Stimulated activated CD4-positive, alpha-beta T cell treated with anti-CD3 and anti-CD28 coated beads, Interleukin-12 subunit alpha, Interleukin-12 subunit beta, amount 100 ng/mL, for 48 hours (primary cell): ENCODE results near the gene SMTNL2.
A peak's percentile ranks its signal among the peaks of the same experiment; 100 is the strongest.
"Not testable (repeated sequence)": the region's sequence is repeated elsewhere in the genome, so short reads cannot be mapped to it uniquely, and the experiment has no call there.

Experiments
- DNase-seq, 3 donors: peaks; one replicate each; pipeline ENCODE4 v3.0.0-alpha.2; 2020; ENCODE audit warnings: low read depth in 2 of 3, low spot score in 1 of 3

Gene SMTNL2

DNA sequence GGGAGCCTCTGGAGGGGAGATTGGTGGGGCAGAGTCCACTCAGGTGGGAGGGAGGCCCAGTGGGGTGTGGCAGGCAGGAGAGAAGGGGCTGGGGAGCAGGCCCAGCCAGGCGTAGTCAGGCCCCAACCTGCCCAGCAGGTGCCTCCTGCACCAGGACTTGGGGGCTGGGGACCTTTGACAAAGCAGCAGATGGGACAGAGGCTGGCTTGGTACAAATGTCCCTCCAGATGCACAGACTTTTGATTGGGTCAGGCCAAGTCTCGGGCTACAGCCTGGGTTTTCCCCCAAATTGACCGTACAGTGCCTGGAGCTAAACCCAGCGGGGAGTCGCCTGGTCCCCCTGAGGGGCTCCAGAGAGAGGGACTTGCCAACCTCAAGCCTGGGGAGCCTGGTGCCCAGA, 24.4 kb upstream of the SMTNL2 start:
- no peak for DNase-seq

DNA sequence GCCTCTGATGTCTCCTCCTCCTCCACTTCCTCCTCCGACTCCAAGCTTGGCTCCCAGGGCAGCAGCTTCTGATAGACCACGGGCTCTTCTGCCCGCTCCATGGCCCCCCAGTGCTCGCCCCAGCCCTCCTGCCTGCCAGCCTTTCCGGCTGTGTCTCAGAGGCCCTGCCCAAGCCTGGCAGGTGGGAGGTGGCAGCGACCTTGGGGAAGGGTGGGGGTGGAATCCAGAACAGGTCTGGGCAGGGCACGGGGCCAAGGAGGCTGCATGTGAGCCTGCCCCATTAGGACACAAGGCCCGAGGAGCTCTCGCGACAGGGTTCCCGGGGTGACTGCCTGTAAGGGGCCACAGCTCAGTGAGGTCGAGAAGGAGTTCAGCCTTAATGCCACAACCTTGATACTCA, 23.9 kb upstream of the SMTNL2 start, which contains the start of gene GGT6:
Gene GGT6 (minus strand): TSS at position 157 of the 400 bp plus-strand sequence. CDS start 56 bp downstream, at position 101.
- DNase-seq = no peak

DNA sequence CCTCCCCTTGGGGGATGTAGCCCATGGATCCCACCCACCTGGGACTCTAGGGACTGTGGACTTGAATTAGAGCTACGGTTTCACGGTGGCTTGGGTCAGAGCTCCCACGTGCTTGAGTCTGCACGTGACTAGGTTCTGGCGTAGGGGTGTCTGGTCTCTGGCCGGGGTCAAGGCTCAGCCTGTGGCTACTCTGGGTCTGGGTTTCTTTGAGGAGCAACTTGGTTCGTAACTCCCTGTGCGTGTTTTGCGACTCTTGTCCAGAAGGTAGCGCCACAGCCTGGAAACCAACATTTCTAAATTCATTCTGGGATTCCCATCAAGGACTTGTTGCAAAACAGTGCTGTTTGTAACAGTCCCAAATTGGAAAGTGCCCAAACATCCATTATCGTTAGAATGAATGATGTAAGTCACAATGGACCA, 23.5 kb upstream of the SMTNL2 start:
- DNase-seq = no peak

- DNase-seq = no peak
Observed at GRCh38 chr17:4562015-4562969, 22.0 kb upstream of the SMTNL2 start.

DNA sequence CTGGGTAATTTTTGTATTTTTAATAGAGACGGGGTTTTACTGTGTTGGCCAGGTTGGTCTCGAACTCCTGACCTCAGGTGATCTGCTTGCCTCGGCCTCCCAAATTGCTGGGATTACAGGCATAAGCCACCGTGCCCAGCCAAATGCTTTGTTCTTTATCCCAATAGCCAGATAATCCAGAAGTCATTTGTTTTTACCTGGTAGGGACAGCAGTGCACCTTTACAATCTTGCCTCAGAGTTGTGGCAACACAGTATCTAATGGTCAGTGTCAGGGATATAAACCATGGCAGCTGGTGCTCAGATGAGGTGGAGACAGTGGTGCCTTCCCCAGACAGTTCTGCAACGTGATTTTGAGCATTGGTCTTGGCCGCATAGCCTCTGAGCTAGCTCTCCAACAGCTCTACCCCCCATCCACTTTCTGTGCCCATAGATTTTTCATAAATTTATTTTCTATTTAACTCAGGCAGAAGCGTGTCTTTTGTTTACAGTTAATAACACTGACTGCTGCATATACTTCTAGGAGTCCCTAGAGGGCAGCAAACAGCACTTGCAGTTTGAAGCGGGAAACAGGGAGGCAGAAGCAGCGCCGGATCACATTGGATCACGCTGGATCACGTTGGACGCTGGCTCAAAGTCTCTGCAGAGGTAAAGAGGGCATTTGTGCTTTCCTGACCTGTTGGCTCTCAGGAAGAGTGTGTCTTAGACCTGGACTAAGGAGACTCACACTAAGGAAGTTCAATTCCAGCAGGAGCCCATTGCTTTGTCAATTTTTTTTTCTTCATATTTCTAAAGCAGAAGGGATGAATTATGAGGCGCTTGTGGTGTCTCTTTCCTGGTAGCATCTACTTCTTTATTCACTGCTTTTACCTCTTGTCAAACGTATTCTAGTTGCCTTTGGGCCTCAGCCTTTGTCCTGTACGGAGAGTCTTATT, 18.9 kb upstream of the SMTNL2 start:
- DNase-seq = peak in 2 of 3 donors; percentile 44 to 53

DNA sequence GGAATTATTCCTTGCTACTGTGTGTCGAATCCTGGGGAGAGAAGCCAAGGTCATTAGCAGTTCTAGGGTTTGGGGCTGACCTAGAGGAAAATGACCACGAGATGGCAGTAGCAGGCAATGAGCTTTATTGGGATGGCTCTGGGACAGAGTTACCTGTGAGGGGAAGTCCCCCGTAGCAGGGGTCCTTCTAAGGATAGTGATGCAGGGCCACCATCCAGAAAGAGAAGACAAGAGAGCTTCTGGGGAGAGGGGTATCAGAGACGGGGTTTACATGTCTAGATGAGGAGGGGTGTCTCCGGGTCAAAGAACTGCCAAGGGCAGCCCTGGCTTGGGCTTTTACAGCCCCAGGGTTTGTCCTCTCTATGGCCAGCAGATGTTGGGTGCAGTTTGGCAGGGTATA, 17.5 kb upstream of the SMTNL2 start:
- DNase-seq = peak in 2 of 3 donors; percentile 17 to 69

DNA sequence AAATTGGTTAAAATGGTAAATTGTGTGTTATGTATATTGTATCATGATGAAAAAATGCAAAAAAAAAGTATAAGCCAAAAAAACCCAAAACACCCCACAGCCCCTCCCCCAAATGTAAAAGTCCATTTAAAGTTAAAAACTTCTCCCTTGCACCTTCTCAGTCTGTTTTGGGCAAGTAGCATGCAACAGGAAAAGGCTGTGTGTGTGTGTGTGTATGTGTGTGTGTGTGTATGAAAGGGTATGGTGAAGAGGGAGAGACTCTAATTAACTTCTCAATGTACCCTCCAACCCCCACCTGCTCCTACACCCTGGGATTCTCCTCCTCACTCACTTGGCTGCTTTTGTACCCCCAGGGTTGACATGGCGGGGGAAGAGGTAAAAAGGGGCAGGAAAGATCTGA, 14.7 kb upstream of the SMTNL2 start:
- DNase-seq = no peak

DNA sequence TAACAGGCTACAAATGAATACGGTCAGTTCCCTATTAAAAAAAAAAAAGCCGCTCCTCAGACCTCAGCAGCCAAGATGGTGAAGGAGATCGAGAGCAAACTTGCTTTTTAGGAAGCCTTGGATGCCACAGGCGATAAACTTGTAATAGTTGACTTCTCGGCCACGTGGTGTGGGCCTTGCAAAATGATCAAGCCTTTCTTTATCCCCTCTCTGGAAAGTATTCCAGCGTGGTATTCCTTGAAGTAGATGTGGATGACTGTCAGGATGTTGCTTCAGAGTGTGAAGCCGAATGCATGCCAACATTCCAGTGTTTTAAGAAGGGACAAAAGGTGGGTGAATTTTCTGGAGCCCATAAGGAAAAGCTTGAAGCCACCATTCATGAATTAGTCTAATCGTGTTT, 12.2 kb upstream of the SMTNL2 start:
- no peak for DNase-seq

DNA sequence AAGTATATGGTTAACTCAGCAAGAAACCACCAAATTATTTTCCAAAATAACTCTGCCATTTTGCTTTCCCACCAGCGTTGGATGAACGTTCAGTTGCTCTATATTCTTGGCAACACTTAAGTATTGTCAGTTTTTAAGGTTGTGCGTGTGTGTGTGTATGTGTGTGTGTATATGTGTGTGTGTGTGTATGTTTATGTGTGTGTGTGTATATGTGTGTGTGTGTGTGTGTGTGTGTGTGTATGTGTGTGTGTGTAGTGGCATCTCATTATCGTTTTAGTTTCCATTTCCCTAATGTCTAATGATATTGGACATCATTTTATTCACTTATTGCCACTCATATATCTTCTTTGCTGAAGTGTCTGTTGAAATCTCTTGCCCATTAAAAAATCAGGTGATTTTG, 11.2 kb upstream of the SMTNL2 start:
- DNase-seq = no peak

DNA sequence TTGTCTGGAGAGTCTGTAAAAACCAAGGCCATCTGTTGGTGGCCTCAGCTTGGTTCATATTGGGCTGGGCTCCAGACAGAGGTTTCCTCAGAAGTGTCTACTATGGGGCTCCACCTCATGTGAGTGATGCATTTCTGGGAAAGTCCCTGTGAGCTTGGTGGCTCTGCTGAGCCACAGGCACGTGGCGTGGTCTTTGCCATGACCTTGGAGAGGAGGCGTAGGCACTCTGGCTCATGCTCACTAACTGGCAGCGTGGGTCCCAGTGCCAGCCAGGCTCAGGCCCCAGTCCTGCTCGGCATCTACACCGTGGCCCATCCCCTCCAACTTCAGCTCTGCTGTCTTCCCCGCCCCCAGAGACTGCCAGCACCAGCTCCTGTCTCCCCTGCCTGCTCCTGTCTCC, 10.7 kb upstream of the SMTNL2 start:
- peak; percentile 49 to 62 (median 53) for DNase-seq

DNA sequence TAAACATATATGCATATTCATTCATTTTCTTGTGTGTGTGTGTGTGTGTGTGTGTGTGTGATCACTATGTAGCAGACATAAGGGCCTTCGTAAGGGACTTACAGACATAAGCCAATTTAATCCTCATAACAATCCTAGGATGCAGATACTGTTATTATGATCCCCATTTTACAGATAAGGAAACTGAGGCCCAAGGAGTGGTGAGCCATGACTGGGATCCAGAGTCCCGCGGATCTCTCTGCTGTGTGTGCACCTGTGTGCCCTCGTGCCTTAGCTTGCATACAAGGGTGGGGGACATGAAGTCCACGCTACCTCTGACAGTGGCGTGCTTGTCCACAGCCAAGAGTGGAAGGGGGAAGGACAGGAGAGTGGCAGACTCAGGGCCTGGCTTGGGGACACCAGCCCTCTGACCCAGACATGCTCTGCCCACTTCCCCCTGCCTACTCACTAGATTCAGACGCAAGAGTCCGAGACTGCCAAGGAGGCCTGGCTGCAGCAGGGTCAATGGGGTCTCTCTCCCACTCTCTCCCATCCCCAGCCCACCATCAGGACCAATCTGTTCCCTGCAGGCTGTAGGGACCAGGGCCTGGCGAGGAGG, 9.8 kb upstream of the SMTNL2 start:
- DNase-seq = no peak

DNA sequence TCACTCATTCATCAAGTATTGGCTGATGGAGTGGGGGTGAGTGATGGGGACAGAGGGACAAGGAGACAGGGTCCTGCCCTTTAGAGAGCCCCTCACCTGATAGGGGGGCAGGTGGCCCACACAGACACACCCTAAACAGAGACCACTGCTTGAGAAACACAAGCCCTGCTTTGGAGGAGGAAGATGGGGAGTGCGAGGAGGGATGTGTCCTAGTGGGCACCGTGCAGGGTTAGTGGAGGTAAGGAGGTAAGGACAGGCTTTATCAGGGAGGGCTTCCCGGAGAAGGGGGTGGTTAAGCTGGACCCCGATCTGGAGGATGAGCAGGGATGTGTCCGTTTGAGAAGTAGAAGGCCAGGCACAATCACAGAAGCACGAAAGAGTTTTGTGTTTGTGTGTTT, 8.2 kb upstream of the SMTNL2 start:
- no peak for DNase-seq

DNA sequence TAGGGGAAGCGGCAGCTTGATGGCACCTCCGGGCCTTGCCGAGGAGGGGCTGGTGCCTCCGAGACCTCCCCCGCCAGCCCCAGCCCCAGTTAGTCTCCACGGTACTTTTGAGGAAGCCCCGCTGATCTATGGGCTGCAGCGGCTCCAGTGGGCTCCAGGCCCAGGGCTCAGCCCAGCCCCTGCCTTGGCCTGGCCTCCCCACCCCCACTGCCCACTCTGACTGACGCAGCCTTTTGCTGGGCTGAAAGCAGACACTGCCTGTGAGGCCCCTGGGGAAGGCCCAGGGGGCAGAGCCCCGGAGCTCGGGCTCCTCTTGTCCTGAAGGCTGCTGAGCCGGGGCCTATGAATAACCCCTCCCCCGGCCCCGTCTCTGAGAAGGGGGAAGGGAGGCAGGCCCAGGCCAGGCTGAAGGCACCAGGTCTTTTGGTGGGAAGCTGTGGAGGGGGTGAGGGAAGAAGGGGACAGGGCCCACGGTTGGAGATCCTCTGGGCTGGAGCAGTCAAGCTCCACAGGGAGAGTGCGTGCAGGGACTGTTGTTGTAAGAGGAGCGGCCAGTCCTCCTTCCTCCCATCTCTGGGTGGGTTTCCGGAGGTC, 7.5 kb upstream of the SMTNL2 start:
- DNase-seq = no peak

GRCh38 chr17:4577386-4577993, 6.8 kb upstream of the SMTNL2 start:
- no peak for DNase-seq

- DNase-seq = not testable (repeated sequence)
Observed at GRCh38 chr17:4578349-4578748, 6.0 kb upstream of the SMTNL2 start.

DNA sequence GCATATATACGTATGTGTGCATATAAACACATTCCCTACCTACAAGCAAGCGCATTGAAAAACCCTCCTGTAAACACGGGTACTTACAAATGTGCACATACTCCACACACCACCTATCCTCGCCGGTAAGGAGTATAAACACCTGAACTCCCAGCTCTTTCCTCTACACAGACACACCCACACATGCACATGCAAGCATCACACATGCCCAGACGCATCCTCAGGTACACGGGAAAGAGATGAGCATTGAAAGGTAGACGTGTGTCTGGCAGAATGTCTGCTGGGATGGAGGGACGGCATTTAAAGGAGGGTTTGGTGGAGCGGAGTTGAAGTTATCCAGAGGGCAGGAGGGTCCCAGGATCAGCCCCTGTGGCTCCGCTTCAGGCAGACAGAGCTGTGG, 4.7 kb upstream of the SMTNL2 start:
- DNase-seq = no peak

GRCh38 chr17:4580291-4580690, 4.0 kb upstream of the SMTNL2 start:
- DNase-seq = no peak

- DNase-seq = no peak
Observed at GRCh38 chr17:4582101-4582501, 2.2 kb upstream of the SMTNL2 start.

- no peak for DNase-seq
Observed at GRCh38 chr17:4582691-4583090, 1.6 kb upstream of the SMTNL2 start.

- DNase-seq = no peak
Observed at GRCh38 chr17:4583206-4583605, 1.1 kb upstream of the SMTNL2 start.

DNA sequence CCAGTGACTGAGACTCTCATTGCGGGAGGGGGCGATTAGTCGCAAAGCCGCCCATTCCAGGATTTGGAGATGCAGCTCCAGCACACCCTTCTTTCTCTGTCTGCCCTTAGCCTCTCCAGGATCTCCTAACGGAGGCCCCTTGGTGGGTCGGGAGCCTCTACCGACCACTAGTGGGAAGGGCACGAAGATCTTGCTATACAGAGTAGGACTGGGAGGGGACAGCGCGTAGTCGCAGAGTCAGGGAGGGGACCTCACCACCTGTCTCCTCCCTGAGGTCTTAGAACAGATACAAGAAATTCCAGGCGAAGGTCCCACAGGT, 588 bp upstream of the SMTNL2 start:
- no peak for DNase-seq
